Measurements from ENCODE around the gene ZNF669. TPM values are rescaled to one million over a fixed set of nuclear protein-coding genes. Genes with fewer than 3 reads are reported as not detected.

The ZNF669 gene
- total RNA-seq, 1 donor from 2014 or later: 10.3 TPM

DNA sequence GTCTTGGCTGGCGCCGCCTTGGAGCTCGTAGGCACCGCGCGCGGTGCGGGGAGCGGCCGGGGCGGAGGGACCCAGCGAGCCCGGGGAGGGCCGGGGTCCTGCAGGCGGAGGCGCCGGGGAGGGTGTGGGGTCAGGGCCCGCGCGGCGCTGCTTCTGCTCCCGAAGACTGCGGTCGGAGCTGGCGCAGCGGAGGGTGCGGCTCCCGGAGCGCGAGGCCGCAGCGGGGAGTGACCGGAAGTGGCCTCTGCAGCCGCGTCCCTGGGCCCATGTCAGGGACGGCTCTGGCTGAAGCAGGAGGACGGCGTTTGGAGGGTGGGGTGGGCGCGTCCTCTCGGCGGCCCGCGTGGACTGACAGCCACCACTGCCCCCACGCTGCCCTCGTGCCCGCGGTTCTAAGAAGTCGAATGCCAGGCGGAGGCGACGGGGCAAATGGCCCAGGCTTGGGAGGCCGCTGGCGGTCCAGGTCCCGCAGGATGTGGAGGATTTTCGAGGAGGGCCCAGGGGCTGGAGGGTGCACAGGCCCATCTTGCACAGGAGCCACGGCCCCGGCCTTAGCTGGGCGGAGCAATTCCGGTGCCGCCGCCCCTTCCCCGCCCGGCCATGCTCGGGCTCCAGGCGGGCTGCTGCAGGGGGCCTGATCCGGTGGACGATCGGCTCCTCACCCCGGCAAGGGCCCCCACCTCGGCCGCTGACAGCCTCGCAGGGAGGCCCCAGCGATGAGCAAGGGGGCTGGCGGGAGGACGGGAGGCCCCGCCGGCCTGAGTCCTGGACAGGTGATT lies 7.7 kb upstream of the ZNF669 start:
- DNase-seq (ENCODE audit: extremely low read depth, low read depth, low spot score): no peak

DNA sequence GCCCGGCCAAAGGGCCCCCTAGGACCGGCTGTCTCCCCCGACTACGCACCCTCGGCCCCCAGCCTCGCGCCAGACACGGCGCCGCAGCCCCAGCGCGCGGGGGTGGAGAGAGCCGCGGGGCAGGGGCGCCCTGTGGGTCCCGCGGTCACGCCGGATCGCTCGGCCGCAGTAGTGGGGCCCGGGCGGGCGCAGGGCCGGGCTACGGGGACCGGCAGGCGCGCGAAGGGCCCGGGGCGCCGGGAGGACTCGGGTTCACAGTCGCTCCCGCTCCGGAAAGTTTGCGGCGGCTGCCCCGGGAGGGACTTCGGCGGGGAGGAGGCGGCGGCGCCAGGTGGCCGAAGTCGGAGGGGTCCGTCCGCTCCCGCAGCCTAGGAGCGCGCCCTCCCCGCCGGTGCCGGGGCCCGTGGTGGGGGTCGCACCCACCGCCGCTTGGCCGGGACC lies 7.1 kb upstream of the ZNF669 start:
- DNase-seq (ENCODE audit: extremely low read depth, low read depth, low spot score): no peak

DNA sequence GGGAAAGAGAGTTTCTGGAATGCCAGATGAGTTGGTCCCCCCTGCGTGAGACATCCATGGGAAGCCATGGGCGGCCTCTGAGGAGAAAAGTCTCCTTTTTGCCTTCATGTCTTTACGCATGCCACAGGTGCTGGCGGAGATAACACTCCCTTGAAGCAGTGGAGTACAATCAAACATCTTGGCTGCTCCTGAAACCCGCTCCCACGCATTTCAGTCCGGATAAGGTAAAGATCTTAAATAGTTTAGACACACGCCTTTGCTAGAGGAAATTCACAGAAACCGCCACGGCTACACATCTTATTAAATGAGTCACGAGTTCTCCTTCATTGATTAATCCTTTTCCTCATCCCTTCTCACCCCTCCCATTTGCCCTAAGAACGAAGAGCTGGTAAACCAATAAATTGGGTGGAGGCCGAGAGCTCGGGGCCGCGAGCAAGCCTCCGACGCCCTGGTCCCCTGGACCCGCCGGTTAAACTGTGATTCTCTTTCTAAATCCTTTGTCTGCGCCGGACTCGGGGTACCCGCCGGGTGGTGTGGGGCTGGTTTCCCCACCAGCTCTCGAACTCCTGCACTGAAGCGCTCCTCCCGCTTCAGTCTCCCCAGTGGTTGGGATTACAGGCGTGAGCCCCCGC lies 6.6 kb upstream of the ZNF669 start:
- DNase-seq (ENCODE audit: extremely low read depth, low read depth, low spot score): no peak

DNA sequence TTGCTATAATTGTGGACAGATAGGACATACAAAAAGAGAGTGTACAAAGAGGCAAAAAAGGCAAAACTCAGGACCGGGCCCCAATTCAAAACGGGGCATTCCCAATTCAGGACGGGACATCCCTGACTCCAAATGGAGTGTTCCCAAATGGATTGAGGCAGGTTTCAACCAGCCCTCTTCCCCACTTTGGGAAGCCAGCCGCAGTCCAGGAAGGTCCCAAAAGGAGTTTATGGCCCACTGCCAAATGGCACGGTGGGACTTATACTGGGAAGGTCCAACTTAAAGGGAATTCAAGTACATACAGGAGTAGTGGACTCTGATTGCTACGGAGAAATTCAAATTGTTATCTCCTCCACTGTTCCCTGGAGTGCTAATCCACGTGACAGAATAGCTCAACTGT lies 3.5 kb upstream of the ZNF669 start:
- DNase-seq (ENCODE audit: extremely low read depth, low read depth, low spot score): no peak

DNA sequence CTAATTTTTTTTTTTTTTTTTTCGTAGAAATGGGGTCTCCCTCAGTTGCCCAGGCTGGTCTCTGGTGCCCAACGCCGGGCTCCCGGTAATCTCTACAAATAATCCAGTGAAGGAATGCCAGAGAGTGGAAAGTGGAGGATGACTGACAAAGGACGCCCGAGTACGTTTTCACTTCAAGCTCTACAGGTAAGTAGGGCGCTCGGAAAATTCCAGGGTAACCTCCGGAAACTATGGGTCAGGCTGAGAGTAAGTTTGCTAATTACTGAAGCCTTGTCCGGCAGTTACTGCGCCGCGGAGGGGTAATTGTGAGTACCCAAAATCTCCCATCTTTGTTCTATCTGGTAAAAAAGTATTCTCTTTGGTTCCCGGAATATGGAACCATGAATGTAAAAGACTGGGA lies 1.8 kb upstream of the ZNF669 start:
- no peak for DNase-seq (ENCODE audit: extremely low read depth, low read depth, low spot score)

DNA sequence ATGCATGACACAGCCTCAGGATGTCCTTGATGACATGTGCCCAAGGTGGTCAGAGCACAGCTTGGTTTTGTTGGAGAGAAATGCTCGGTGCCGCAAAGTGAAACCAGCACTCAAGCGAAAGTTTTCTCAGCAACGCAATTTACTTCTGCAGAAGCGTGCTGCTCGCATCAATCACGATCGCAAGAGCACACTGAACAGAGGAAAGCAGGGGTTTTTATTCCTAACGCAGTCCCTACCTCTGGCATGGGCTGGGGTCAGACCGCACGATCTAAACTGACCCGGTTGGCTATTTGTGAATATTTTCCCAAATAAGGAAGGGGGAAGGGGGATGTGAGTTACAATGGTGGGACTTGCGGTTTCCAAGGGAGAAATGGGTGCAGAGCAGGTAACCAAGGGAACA lies 809 bp upstream of the ZNF669 start:
- no peak for DNase-seq (ENCODE audit: extremely low read depth, low read depth, low spot score)

DNA sequence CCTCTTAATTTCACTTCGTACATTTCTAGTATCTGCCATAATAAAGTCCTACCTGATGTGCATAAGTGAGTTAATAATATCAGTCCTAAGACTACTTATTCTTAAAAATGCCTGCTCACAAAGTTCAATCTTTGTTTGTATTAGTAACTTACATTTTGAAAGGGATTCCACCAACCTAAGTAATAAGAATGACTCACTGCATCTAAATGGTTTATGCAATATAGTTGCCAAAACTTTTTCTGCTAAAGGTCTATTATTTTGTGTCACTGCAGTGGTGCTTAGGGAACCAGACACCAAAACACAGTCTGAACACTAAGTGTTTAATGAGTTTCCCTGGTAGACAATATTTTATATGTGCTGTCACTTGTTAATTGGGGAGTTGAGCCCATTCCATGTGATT lies 1.8 kb downstream of the ZNF669 start:
- no peak for DNase-seq (ENCODE audit: extremely low read depth, low read depth, low spot score)

DNA sequence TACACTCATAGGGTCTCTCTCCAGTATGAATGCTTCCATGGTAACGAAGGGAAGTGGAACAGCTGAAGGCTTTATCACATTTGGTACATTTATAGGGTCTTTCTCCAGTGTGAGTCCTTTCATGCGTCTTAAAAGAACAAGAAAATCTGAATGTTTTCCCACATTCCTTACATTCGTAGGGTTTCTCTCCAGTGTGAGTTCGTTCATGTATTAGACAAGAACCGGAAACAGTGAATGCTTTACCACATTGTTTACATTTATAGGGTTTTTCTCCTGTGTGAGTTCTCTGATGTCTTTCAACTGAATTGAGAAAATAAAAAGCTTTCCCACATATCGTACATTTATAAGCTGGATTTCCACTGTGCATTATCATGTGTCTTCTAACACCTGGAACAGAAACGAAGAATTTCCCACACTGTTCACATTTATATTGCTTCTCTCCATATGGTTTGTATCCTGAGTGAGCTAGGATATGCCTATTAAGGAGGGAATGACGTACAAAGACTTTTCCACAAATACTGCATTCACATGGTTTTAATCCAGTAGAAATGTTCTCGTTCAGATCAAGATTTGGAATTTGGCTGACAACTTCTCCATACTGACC lies 3.4 kb downstream of the ZNF669 start:
- DNase-seq (ENCODE audit: extremely low read depth, low read depth, low spot score): no peak

DNA sequence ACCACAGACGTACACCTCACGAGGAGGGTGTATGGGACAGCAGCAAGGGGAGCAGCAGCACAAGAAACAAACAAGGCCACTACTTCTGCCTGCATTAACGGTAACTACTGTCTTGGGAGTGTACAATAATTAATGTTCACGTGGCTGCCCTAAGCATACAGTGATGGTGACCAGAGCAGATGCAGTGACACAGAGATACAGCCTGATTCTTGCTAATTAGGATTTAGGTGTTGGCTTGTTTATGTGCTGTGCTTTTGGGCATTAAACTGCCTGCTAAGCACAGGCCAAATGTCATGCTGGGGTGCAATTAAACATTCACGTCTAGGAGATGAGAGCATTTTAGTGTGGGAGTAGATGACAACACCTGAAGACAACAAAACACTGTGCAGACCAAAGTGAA lies 7.2 kb downstream of the ZNF669 start:
- DNase-seq (ENCODE audit: extremely low read depth, low read depth, low spot score): no peak

DNA sequence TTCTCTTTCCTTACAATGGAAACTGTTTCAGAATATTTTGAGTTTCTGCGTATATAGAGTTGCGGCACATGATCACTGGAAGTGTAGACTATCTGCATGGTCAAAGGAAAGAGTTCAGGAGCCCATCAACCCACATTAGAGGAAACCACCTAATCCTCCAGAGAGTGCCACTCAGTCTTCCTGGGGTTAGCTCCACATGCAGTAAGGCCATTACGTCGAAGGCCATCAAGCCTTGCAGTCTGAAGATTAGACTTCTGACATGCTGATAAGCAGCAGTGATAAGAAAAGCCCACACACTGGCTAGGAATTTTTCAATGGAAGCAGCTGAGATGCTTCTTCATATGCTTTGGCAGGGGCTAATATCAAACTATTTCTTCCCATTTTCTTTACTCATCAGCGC lies 7.6 kb downstream of the ZNF669 start:
- DNase-seq (ENCODE audit: extremely low read depth, low read depth, low spot score): no peak

DNA sequence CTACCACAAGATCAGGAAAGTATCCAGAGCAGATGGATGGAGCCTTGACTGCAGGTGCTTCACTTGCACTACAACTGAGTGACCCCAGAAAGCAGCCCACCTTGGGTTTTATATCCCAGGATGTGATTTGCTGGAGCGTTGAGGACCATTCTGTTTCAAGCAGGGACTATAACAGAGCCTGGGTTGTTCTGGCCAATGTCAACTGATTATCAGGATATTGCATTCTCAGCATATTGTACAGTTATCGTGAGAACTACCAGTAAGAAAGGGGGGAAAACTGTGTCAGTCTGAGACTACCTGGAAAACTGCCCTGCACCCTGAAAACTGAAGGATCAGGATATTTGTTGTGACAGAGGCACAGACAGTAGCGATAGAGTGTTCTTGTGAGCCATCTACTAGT lies 8.0 kb downstream of the ZNF669 start:
- DNase-seq (ENCODE audit: extremely low read depth, low read depth, low spot score): no peak

DNA sequence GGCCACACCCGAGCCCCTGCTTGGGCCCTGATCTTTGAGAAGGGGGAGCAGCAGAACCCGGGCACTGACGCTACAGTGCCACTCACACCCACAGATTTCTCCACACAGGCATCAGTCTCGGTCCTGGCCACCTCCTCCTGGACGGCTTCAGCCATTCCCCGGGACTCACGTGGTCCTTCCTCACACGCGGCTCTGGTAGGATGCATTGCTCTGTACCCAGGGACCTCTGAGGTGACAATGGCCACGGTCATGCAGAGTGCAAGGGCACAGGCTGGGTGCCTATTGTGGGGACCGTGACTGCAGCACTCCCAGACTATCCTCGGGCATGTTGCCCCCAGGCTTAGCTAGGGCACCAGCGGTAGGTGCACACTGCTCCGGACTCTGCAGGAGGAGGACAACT lies 13.7 kb downstream of the ZNF669 start:
- no peak for DNase-seq (ENCODE audit: extremely low read depth, low read depth, low spot score)

DNA sequence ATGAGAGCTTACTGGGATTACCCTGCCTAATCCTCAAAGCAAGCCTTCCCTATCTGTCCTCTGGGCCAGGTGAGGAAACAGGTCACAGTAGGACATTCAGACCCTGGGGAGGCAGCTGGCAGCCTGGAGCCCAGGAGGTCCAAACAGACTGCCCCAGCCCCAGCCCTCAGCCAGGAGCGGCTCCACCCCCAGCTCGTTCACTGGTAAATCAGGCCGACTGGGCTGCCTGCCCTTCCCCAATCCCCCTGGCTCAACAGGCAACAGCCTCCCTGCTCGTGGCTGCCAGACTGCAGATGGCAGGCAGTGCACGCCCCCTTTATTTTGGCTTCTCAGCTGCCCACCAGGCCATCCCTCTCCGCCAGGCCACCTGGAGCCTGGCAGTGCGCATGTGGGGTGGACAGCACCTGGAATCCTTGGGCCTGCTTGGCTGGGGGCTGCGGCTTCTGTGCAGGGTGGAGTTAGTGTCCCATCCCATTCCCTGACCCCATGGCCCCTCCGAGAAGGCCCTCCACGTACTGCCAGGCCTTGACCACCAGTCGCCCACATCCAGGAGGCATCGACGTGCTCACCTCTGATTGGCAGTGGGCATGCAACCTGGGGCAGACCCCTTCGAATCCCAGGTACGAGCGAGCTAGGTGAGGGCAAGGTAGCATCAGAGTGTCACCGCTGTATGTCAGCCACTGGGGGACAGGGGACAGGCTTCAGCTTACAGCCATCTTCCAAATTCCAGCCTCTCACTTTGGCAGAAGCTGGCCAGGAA lies 14.4 kb downstream of the ZNF669 start:
- no peak for DNase-seq (ENCODE audit: extremely low read depth, low read depth, low spot score)

DNA sequence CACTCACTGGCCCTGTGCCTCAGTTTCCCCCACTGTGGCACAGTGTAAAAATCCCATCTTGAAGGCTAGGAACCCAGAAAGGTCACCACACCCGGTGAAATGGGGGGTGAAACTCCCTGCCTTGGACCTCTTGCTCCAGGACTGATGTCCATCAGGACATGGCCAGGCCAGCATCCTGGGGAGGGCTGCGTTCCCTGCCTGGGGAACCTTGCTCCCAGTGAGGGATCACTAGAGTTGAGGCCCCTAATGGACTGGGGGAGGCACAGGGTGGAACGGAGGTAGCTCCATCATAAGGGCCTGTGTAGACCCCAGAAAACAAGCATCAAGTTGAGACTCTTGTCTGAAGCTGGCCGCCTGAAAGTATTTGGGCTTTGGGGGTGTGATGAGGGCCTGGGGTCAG lies 15.2 kb downstream of the ZNF669 start:
- no peak for DNase-seq (ENCODE audit: extremely low read depth, low read depth, low spot score)

DNA sequence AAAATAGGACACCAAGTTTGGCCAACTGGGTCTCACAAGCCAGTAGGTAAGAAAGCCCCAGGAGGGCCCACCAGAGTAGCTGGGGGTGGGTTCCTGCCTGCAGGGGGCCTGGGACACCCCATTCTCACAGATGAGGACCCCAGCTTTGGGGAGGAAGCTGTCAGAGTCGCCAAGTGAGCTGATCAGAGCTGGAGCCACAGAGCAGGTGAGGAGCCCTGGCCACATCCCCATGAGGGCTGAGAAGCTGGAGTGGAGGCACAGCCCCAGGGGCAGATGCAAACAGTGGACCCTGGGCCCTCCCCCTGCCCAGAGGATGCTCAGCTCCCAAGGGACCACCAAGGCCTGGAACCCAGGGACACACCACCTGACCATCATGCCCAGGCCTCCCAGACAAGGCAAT lies 16.9 kb downstream of the ZNF669 start:
- no peak for DNase-seq (ENCODE audit: extremely low read depth, low read depth, low spot score)

DNA sequence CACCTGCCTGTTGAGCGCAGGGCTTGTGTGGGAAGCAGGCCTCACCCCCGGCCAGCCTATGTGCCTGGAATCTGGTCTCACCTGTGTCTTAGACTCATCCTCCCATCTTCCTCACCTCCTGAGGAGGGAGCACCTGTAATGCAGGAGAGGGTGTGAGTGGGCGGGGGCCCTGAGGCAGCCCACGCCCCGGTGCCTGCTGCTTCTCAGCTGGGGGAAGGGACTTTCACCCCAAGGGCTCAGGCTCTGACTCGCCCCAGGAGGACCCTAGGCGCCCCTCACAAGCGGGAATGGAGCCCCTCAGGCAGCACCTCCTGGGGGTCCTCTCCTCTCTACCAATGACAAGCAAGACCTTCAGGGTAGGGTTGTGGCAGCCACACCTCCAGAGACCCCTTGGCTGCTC lies 18.8 kb downstream of the ZNF669 start:
- DNase-seq (ENCODE audit: extremely low read depth, low read depth, low spot score): no peak

DNA sequence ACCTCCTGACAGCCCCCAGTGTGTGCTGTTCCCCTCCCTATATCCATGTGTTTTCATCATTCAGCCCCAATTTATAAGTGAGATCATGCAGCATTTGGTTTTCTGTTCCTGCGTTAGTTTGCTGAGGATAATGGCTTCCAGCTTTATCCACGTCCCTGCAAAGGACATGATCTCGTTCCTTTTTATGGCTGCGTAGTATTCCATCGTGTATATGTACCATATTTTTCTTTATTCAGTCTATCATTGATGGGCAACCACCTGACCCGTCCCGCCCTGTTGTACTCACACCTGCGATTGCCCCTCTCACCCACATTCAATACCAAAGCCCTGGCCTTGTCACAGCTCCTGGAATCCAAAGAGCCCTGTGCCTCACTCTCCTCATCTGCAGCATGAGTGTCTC lies 19.4 kb downstream of the ZNF669 start:
- no peak for DNase-seq (ENCODE audit: extremely low read depth, low read depth, low spot score)

DNA sequence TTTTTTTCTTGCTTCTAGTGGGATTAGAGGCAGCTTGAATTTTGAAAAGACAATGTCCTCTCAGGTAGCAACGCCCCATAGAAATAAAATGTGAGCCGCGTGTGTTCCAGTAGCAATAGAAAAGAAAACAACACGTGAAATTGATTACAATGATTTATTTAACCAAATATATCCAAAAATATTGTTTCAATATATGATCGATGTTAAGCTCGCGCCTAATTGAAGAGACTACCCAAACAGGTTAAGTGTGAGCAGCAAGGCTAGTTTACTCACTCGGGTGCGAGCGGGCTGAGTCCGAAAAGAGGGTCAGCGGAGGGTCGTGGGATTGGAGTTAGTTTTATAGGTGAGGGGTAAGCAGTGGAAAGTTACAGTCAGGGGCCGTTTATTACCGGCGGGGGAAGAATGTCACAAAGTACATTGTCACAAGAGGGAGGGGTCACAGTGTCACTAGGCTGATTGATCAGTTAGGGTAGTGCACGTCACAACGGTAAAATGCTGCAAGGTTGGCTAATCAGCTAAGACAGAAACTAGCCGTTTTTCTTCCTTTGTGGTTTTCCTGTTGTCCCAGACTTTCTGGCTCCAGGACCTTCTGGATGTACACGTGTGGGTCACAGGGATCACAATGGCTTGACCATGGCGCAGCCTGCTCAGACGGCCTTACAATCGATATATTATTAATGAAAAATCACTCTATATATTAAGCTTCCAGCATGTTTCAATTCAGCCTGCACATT lies 24.8 kb downstream of the ZNF669 start:
- no peak for DNase-seq (ENCODE audit: extremely low read depth, low read depth, low spot score)

DNA sequence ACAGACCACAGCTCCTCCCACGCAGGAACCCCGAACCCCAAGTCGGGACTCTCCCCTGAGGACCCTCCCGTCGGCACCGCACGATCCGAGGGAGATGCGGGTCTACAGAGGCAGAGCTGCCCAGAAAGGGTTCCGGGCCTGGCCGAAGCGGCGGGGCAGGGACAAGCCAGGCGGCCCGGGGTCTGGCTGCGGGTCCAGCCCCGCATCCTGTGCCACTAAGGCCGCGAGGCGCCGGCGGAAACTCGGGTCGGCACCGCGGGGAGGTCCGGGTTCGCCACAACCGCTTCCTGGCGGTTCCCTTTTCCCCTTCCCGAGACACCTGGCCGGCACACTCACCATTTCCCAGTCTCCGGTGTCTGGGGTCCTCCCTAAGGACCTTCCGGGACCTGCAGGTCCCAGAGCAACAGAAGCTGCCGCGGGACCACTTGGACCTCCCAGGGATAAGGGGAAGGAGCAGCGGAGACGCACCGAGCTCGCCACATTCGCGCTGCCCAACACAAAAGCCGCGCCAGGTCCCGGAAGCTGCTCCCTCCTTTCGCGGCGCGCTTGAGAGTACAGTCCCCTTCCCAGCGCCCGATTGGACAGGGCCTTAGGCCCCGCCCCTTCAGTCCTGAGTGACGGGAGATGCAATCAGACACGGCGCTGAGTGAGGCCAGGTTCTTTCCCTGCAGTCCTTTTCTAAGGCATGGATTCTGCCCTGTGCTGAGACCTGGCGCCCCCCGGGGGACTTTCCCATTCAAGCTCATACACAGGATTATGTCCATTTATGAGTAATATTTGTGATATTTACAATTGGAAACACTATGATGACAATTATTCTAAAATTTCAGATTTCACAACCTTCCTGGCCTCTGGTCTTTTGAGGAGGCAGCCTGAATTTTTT lies 25.7 kb downstream of the ZNF669 start, which contains the start of gene ZNF670:
Gene ZNF670, minus strand, starts transcription at position 554 of the 883 bp plus-strand sequence. Its CDS starts 215 bp downstream, at position 339.
- peak; percentile 80 for DNase-seq (ENCODE audit: extremely low read depth, low read depth, low spot score)

DNA sequence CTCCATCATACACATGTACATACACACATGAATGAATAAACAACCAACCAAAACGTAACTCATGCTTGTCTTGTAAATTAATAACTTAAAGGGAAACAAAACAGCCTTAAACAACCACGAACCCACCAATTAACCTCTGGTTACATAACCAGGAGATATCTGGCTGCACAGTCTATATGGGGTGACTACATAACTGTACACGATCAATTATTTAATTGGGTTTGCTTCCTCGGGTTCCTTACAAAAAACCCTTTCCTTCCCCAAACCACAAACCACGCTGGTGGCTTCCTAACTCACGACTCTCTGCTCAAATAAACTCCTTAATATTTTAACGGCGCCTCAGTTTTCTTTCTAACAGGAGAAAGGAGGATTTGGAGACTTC lies 26.3 kb downstream of the ZNF669 start:
- DNase-seq (ENCODE audit: extremely low read depth, low read depth, low spot score): no peak

Data from glomerular endothelial cell (primary cell).